GM12878 (cell line): ENCODE results near the gene F7.

Experiments
- POLR2A ChIP-seq: IDR thresholded peaks from 2 replicates; pipeline ENCODE4 v1.6.1; 2011; ENCODE audit warnings: low read depth, mild to moderate bottlenecking, low read length
- YBX1 ChIP-seq: fragments of 450-650 bp; IDR thresholded peaks from 2 replicates; pipeline ENCODE4 v1.6.1; 2016; ENCODE audit warnings: antibody characterized with exemption
- ZNF274 ChIP-seq: IDR thresholded peaks from one replicate; pipeline ENCODE4 v1.8.0; 2011; ENCODE audit not compliant: insufficient read length, insufficient read depth

GRCh38 chr13:113137691-113138298 is 32.2 kb downstream of the F7 start:
- no peak for TF ChIP-seq POLR2A
- TF ChIP-seq ZNF274, result no peak
- TF ChIP-seq YBX1, result no peak
